SU-DHL-6 (cell line): ENCODE measurements around the gene XPO5.

Experiments
- CTCF ChIP-seq: fragments of 200-600 bp; sonication (generic); IDR thresholded peaks from one replicate; pipeline ENCODE4 v1.5.1; 2017; ENCODE audit warnings: antibody characterized with exemption, mild to moderate bottlenecking, low read length, moderate library complexity; ENCODE audit not compliant: insufficient read depth, poor library complexity, severe bottlenecking
- EZH2phosphoT487 ChIP-seq: fragments of 200-600 bp; sonication (generic), shearing (Covaris generic); conservative IDR thresholded peaks from 2 replicates; pipeline ENCODE4 v1.6.1; 2018; ENCODE audit warnings: mild to moderate bottlenecking, antibody characterized with exemption, low read length, moderate library complexity, mixed read lengths

- TF ChIP-seq CTCF (no peak), EZH2phosphoT487 (no peak)
Observed at GRCh38 chr6:43481075-43481474, 94.8 kb downstream of the XPO5 start.
